ENCODE measurements around the gene ERC2.

GRCh38 chr3:55728461-55729100 is 739.7 kb downstream of the ERC2 start:
- TF ChIP-seq SMARCE1 (IDR thresholded peaks at IDR 0.05; ENCODE audit: borderline replicate concordance) (no peak), JUND (CRISPR knock-in tag; IDR thresholded peaks at IDR 0.05) (no peak)
